SIG-M5 treated with dmso at 0.1 percent for 504 hours (cell line): ENCODE results near the gene MUC4.
"Not testable (repeated sequence)": the region's sequence is repeated elsewhere in the genome, so short reads cannot be mapped to it uniquely, and the experiment has no call there.

Experiments used
- DNase-seq: peaks from one replicate; lab custom pipeline; 2025; ENCODE audit not compliant: unreplicated experiment; lab: John Stamatoyannopoulos, UW

The MUC4 gene

GRCh38 chr3:195762249-195762585 lies 49.5 kb downstream of the MUC4 start:
- no peak for DNase-seq

- DNase-seq = no peak
Observed at GRCh38 chr3:195761567-195762248, 50.0 kb downstream of the MUC4 start.

GRCh38 chr3:195761123-195761566 lies 50.6 kb downstream of the MUC4 start:
- no peak for DNase-seq

GRCh38 chr3:195760345-195761122 lies 51.2 kb downstream of the MUC4 start:
- no peak for DNase-seq

GRCh38 chr3:195758721-195759353 lies 52.9 kb downstream of the MUC4 start:
- no peak for DNase-seq

GRCh38 chr3:195757827-195758226 lies 53.9 kb downstream of the MUC4 start:
- no peak for DNase-seq

DNA sequence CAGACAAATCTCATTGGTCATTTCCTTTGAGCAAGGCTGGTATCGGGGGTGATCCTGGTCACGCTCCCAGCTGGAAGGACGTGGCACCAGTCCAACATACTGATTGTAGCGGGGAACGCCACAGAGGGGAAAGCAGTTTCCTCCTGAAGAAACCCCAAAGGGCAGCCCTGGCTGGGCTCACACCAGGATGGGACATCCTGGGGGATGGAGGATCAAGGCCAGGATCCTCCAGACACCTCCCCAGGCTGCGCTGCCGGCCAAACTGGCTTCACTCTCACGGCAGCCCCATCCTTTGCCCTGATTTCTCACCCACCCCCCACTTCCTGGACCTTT lies 54.3 kb downstream of the MUC4 start:
- DNase-seq = no peak

- no peak for DNase-seq
Observed at GRCh38 chr3:195755791-195756676, 55.7 kb downstream of the MUC4 start.

GRCh38 chr3:195755391-195755790 lies 56.3 kb downstream of the MUC4 start:
- no peak for DNase-seq

GRCh38 chr3:195754906-195755305 lies 56.8 kb downstream of the MUC4 start:
- no peak for DNase-seq

DNA sequence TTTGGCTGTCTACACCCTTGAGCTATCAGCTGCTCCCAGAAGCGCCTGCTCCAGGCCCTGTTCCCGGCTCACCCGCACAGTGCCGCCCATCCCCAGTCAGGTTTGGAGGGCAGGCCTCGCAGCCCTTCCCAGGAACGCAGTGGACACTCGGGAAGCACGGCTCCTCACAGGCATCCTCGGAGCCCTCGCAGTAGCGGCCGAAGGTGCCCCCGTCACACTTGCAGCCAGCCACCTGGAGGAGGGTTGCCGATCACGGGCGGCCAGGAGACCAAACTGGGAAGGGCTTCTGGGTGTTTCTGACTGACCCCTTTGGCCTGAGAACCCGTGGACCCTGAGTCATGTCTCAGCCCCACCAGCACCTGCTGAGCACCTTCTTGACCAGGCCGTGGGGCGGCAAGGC lies 57.6 kb downstream of the MUC4 start:
- DNase-seq = no peak

- no peak for DNase-seq
Observed at GRCh38 chr3:195753581-195753980, 58.1 kb downstream of the MUC4 start.

DNA sequence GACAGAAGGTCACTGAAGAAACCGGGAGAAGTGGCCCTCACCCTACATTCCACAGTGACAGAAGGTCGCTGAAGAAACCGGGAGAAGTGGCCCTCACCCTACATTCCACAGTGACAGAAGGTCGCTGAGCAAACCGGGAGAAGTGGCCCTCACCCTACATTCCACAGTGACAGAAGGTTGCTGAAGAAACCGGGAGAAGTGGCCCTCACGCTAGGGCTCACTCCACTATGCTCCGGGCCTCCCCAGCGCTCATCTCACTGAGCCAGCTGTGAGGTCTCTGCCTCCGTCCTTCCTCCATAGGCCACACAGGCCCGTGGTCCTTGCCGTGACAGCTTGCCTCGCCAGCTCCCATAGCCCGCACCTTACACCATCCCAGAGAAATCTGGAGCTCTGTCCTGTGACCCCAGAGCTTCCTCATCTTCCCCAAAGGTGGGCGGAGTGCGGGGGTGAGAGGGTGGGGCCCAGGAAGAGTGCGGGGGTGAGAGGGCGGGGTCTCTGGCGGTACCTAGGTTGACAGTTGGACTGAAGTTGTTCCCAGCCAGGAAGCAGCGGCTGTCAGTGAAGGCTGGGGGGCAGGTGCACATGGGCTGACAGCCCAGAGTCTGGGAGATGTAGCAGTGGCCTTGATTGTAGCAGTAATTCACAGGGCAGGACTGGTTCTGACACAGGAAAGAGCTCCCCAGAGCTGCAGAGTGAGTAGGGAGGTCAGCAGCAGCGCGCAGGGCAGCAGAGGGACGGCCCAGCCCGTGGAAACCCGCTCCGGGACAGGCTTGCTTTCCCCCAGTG lies 59.0 kb downstream of the MUC4 start:
- DNase-seq = no peak

- DNase-seq = no peak
Observed at GRCh38 chr3:195752066-195752465, 59.7 kb downstream of the MUC4 start.

DNA sequence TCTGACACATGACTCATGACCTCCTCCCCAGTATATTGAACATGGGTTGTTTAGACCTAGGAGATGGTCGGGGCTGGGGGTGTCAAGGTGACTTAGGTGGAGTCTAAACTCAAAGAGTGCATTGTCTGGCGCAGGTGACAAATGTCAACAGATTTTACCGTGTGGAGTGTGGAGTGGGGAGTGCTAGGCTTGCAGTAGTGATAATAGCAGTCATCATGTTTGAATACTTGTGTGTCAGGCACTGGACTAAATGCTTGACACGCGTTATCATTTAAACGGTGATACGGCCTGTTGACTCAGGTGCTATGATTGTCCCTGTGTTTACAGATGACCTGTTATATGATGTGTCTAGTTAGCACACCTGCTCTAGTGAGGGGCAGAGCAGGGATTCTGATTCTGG lies 60.2 kb downstream of the MUC4 start:
- no peak for DNase-seq

- DNase-seq = no peak
Observed at GRCh38 chr3:195750797-195751520, 60.8 kb downstream of the MUC4 start.

GRCh38 chr3:195749101-195749500 lies 62.6 kb downstream of the MUC4 start:
- DNase-seq = not testable (repeated sequence)

- DNase-seq = no peak
Observed at GRCh38 chr3:195748661-195749060, 63.1 kb downstream of the MUC4 start.

GRCh38 chr3:195746751-195747150 lies 65.0 kb downstream of the MUC4 start:
- DNase-seq = no peak

GRCh38 chr3:195746346-195746745 lies 65.4 kb downstream of the MUC4 start:
- DNase-seq = no peak
